Thoracic aorta (tissue), 2 donors: Measurements from ENCODE around the gene MTFR1L. TPM values are rescaled to one million over a fixed set of nuclear protein-coding genes. Genes with fewer than 3 reads are reported as not detected.

Experiments
- ATAC-seq: fragments of 150-250 bp; one replicate; pipeline ENCODE4 v1.8.0; 2017; ENCODE audit warnings: low read depth; ENCODE audit not compliant: insufficient number of reproducible peaks, low FRiP score
- DNase-seq: peaks from one replicate; pipeline ENCODE4 v3.0.0-alpha.2; 2020; ENCODE audit warnings: low spot score
- H3K27ac ChIP-seq, 2 donors: fragments of 200-600 bp; sonication (generic); 1 replicate in 1 of 2; 2 replicates in 1 of 2; pipeline ENCODE4 v1.5.1; 2016; ENCODE audit warnings: mild to moderate bottlenecking in 2 of 2, moderate library complexity in 2 of 2
- H3K27me3 ChIP-seq: fragments of 200-600 bp; sonication (generic); replicated peaks from 2 replicates; pipeline ENCODE4 v1.6.0; 2016; ENCODE audit warnings: mild to moderate bottlenecking; ENCODE audit not compliant: insufficient read depth
- H3K36me3 ChIP-seq: fragments of 200-600 bp; sonication (generic); one replicate; pipeline ENCODE4 v1.5.1; 2016
- H3K4me1 ChIP-seq, 2 donors: fragments of 200-600 bp; sonication (generic); 1 replicate in 1 of 2; 2 replicates in 1 of 2; pipeline versions ENCODE4 v1.5.1 to v1.6.0; 2016; ENCODE audit warnings: low read depth in 2 of 2, mild to moderate bottlenecking in 1 of 2; ENCODE audit not compliant: control insufficient read depth in 1 of 2
- H3K4me3 ChIP-seq: fragments of 200-600 bp; sonication (generic); 2 replicates; pipeline ENCODE4 v1.5.1; 2016; ENCODE audit warnings: mild to moderate bottlenecking
- H3K9me3 ChIP-seq: fragments of 200-600 bp; sonication (generic); 2 replicates; pipeline ENCODE4 v1.5.1; 2016
- total RNA-seq, 2 donors: library from RNA; depleted of rRNA; stranded (reverse); fragments of >200 nt; gene quantifications; one replicate each; pipeline versions ENCODE4 v1.1.0 to v1.2.3, GENCODE V29; 2016
- TF ChIP-seq, protein P1 (sequence below): fragments of 200-600 bp; sonication (generic); IDR thresholded peaks from one replicate; pipeline ENCODE4 v1.5.1; 2019; ENCODE audit warnings: antibody characterized with exemption

Gene MTFR1L
- total RNA-seq, 2 donors from 2014 or later = 63.4 to 81.9 TPM

- DNase-seq (no peak), ATAC-seq (no peak)
- no peaks in the 10 kb centered on the region for H3K27me3 ChIP-seq
- no peak overlapping the region for H3K27ac ChIP-seq
- TF ChIP-seq, protein P1, sequence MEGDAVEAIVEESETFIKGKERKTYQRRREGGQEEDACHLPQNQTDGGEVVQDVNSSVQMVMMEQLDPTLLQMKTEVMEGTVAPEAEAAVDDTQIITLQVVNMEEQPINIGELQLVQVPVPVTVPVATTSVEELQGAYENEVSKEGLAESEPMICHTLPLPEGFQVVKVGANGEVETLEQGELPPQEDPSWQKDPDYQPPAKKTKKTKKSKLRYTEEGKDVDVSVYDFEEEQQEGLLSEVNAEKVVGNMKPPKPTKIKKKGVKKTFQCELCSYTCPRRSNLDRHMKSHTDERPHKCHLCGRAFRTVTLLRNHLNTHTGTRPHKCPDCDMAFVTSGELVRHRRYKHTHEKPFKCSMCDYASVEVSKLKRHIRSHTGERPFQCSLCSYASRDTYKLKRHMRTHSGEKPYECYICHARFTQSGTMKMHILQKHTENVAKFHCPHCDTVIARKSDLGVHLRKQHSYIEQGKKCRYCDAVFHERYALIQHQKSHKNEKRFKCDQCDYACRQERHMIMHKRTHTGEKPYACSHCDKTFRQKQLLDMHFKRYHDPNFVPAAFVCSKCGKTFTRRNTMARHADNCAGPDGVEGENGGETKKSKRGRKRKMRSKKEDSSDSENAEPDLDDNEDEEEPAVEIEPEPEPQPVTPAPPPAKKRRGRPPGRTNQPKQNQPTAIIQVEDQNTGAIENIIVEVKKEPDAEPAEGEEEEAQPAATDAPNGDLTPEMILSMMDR = no peak
- peaks cover 4 to 13% of the 10 kb centered on the region in 2 donors for H3K4me1 ChIP-seq
- no peaks in the 10 kb centered on the region for H3K36me3 ChIP-seq
- H3K4me3 ChIP-seq = no peak overlapping the region
- H3K9me3 ChIP-seq = no peaks in the 10 kb centered on the region
These were observed 37.1 kb downstream of the MTFR1L start for GRCh38 chr1:25856856-25857255.

- Histone ChIP-seq H3K36me3 (peaks cover 4% of the 10 kb centered on the region), H3K4me1 (peaks cover 4 to 13% of the 10 kb centered on the region in 2 donors), H3K27ac (no peak overlapping the region), H3K9me3 (no peaks in the 10 kb centered on the region), H3K27me3 (no peaks in the 10 kb centered on the region), H3K4me3 (peak overlapping the region; percentile 75)
- no peak for ATAC-seq
- DNase-seq = no peak
- TF ChIP-seq, protein P1 = no peak
These were observed 38.7 kb downstream of the MTFR1L start for GRCh38 chr1:25858494-25858893.

GRCh38 chr1:25858906-25859789, 39.4 kb downstream of the MTFR1L start, which contains the start of gene AUNIP:
AUNIP (minus strand) TSS chr1:25859457; CDS start chr1:25859357, 100 bp downstream.
- H3K4me3 ChIP-seq = peak within 1 kb of the TSS; percentile 75
- H3K4me1 ChIP-seq = peaks cover 4 to 13% of the 10 kb centered on the region in 2 donors
- TF ChIP-seq, protein P1 = no peak
- DNase-seq (peak; percentile 65), ATAC-seq (peak; percentile 43)
- H3K36me3 ChIP-seq = peaks cover 4% of the 10 kb centered on the region
- H3K9me3 ChIP-seq = no peaks in the 10 kb centered on the region
- no peaks in the 10 kb centered on the region for H3K27me3 ChIP-seq
- peak within 1 kb of the TSS; percentile 37 to 72 for H3K27ac ChIP-seq

DNA sequence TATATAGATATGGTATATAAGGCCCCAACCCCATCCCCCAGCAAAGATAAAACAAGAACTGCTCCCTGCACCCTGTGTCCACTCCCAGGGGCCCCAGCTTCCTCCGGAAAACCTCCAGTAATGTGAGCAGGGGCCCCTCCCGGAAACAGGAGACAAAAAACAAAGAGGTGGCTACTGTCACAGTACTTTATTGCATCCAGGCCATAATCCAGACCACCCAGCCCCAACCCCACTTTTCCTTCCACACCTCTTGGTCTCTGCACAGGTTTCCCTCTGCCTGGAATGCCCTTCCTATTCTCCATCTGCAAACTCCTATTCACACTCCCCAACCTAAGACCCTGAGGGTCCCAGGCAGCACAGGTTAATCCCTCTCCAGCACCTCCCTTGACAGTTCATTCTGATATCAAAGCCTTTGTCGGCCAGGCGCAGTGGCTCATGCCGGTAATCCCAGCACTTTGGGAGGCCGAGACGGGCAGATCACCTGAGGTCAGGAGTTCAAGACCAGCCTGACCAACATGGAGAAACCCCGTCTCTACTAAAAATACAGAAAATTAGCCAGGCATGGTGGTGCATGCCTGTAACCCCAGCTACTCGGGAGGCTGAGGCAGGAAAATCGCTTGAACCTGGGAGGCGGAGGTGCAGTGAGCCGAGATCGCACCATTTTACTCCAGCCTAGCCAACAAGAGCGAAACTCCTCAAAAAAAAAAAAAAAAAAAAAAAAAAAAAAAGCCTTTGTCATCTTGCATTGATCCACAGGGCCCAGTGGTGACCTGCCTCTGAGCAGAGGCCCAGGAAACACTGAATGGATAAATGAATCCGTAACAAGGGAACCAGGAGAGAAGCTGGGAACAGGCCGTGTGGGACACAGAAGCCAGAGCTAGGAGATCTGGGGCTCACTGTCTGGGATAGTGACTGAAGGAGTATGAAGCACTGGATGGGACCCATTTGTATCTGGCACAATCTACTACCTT, 41.8 kb downstream of the MTFR1L start:
- Histone ChIP-seq H3K9me3 (no peaks in the 10 kb centered on the region), H3K27ac (no peak overlapping the region), H3K4me1 (peaks cover 4 to 13% of the 10 kb centered on the region in 2 donors), H3K36me3 (peaks cover 4% of the 10 kb centered on the region), H3K27me3 (no peaks in the 10 kb centered on the region), H3K4me3 (no peak overlapping the region)
- ATAC-seq = no peak
- TF ChIP-seq, protein P1 = no peak
- no peak for DNase-seq
